Esophagus muscularis mucosa (tissue), 4 donors: ENCODE measurements around the gene LGALS3BP. TPM values are rescaled to one million over a fixed set of nuclear protein-coding genes. Genes with fewer than 3 reads are reported as not detected.

Experiments
- DNase-seq: peaks from one replicate; pipeline ENCODE4 v3.0.0-alpha.2; 2017; ENCODE audit errors: extremely low spot score
- H3K27ac ChIP-seq, 4 donors: fragments of 200-600 bp; sonication (generic); replicated peaks in 1 of 4; 1 replicate in 3 of 4; 2 replicates in 1 of 4; pipeline ENCODE4 v1.5.1; 2016 to 2019; ENCODE audit warnings: mild to moderate bottlenecking in 1 of 4
- H3K27me3 ChIP-seq, 4 donors: fragments of 200-600 bp; sonication (generic); one replicate each; pipeline versions ENCODE4 v1.5.1 to v1.6.0; 2016 to 2019
- H3K36me3 ChIP-seq, 4 donors: fragments of 200-600 bp; sonication (generic); one replicate each; pipeline ENCODE4 v1.5.1; 2016 to 2019
- H3K4me1 ChIP-seq, 4 donors: fragments of 200-600 bp; sonication (generic); one replicate each; pipeline ENCODE4 v1.5.1; 2016 to 2019
- H3K4me3 ChIP-seq, 4 donors: fragments of 200-600 bp; sonication (generic); 1 replicate in 2 of 4; 2 replicates in 2 of 4; pipeline ENCODE4 v1.5.1; 2016 to 2019; ENCODE audit warnings: mild to moderate bottlenecking in 4 of 4, moderate library complexity in 1 of 4
- H3K9me3 ChIP-seq, 4 donors: fragments of 200-600 bp; sonication (generic); 1 replicate in 3 of 4; 2 replicates in 1 of 4; pipeline ENCODE4 v1.5.1; 2016 to 2019
- EP300 ChIP-seq: sonication (generic); formaldehyde crosslinking; IDR thresholded peaks from one replicate; pipeline ENCODE4 v1.6.1; 2017; ENCODE audit warnings: antibody characterized with exemption
- POLR2A ChIP-seq: fragments of 450-650 bp; IDR thresholded peaks from one replicate; pipeline ENCODE4 v1.6.1; 2017; ENCODE audit warnings: antibody characterized with exemption, moderate library complexity, mild to moderate bottlenecking, low read depth
- POLR2AphosphoS5 ChIP-seq, 2 donors: sonication (generic); formaldehyde crosslinking; IDR thresholded peaks; one replicate each; pipeline ENCODE4 v1.6.1; 2017; ENCODE audit warnings: antibody characterized with exemption in 2 of 2
- WGBS: methylation state at CpG from one replicate; pipeline ENCODE4 v1.1.5; 2018; 5-methylcytosine and 5-hydroxymethylcytosine counted together
- intact Hi-C: fragments of 100-400 bp; cut with DNase I; formaldehyde crosslinking; loops from one replicate; pipeline ENCODE4 v1.15.1; 2023
- total RNA-seq, 4 donors: library from RNA; depleted of rRNA; stranded (reverse); fragments of >200 nt; gene quantifications; one replicate each; pipeline versions ENCODE4 v1.1.0 to v1.2.1, GENCODE V29; 2016
- TF ChIP-seq, protein P1 (sequence below), 3 experiments: fragments of 200-600 bp in 2 of 3; fragments of 450-650 bp in 1 of 3; sonication (generic) in 2 of 3; IDR thresholded peaks; one replicate each; pipeline ENCODE4 v1.5.1; 2017 to 2019; ENCODE audit warnings: antibody characterized with exemption in 3 of 3, mild to moderate bottlenecking in 2 of 3, moderate library complexity in 1 of 3

LGALS3BP gene
- total RNA-seq, 4 donors from 2014 or later: 106 to 284 (median 197) TPM

DNA sequence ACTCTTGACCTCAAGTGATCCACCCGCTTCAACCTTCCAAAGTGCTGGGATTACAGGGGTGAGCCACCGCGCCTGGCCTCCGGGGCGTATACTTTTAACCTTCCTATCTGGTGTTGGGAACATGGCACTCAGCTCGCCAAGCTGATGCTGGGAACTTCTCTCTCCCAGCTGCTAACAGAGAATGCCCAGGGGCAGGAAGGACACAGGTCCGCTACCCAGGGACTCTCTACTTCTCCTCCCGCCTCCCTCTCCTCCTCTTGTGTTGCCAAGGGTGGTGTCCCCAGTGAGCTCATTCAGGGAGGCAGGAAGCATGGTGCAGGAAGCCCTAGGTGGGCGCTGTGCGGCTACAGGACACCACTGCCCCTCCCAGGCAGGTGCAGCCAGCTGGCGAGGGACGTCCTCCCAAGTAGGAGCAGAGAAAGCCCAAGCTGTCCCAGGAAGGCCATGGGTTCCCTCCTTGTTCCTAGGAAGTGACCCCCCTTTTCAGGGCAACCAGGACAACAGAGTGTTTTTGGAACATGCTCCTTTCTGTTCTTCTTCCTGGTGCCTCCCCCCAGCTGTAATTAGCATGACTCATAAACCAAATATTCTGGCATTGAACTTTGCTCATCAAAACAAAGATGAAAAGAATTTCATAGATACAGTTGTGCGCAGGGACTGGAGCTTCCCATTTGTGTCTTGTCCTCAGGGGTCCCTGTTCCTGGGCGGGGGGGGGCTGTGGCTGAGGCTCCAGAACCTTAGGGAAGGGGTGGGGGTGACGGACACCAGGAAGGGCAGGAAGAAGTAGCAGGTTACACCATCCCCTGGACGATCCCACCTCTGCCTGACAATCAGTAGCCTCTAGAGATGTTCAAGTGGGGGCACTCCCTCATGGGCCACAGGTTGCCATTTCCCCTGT lies 46.9 kb upstream of the LGALS3BP start:
- H3K9me3 ChIP-seq: no peaks in the 10 kb centered on the region
- DNase-seq: no peak
- peaks cover 63 to 73% (median 66%) of the 10 kb centered on the region in 4 donors for H3K4me1 ChIP-seq
- H3K4me3 ChIP-seq: peak overlapping the region; percentile 16 to 79 (median 34)
- intact Hi-C loops: no loop called here
- H3K27ac ChIP-seq: peak overlapping the region; percentile 75 to 88 (median 78)
- H3K36me3 ChIP-seq: peaks cover 0 to 3% (median 0%) of the 10 kb centered on the region in 4 donors
- peak; percentile 63 to 75 for TF ChIP-seq POLR2AphosphoS5 (IDR thresholded peaks at IDR 0.05)
- no peak for TF ChIP-seq POLR2A
- TF ChIP-seq, protein P1, sequence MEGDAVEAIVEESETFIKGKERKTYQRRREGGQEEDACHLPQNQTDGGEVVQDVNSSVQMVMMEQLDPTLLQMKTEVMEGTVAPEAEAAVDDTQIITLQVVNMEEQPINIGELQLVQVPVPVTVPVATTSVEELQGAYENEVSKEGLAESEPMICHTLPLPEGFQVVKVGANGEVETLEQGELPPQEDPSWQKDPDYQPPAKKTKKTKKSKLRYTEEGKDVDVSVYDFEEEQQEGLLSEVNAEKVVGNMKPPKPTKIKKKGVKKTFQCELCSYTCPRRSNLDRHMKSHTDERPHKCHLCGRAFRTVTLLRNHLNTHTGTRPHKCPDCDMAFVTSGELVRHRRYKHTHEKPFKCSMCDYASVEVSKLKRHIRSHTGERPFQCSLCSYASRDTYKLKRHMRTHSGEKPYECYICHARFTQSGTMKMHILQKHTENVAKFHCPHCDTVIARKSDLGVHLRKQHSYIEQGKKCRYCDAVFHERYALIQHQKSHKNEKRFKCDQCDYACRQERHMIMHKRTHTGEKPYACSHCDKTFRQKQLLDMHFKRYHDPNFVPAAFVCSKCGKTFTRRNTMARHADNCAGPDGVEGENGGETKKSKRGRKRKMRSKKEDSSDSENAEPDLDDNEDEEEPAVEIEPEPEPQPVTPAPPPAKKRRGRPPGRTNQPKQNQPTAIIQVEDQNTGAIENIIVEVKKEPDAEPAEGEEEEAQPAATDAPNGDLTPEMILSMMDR (IDR thresholded peaks at IDR 0.05): no peak
- peak; percentile 45 for TF ChIP-seq EP300
- peaks cover 0 to 6% (median 0%) of the 10 kb centered on the region in 4 donors for H3K27me3 ChIP-seq
- 66% methylated on average over 11 of the region's 16 CpGs for WGBS

DNA sequence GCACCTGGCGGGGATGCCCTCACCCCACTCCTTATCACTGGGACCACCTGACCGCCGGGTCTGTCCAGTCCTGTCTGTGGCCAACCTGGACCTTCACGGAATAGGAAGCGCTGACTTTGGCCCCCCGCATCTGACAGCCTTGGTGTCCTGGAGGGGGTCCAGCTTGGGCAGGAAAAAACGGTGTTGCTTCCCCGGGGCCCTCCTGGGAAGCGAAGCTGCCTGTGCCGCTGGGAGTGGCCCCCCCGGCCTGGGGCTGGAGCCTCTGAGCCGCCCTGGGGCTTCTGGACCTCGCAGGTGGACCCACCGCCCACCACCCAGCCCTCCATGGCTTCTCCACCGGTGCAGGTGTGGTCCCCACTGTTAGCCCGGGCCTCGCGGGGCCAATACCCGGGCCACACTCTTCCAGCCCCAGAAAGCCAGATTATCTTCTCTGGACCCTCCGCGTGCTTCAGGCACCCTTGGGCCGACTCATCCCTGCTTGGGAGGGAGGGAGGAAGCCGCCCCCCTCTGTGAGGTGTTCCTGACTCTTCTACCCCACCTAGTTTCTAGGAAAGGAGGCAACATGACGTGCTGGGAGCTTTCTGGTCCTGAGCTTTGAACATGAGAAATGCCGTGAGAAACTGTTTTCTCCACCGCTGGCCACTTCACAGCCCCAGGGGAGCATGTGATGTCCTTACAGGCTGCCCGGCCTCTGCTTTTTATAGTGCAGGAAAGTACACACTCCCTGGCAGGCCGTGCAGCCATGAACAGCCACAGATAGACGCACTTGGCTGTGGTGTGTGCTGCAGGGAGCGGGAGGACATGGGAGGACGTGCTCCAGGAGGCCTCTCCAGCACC lies 45.4 kb upstream of the LGALS3BP start:
- peak overlapping the region; percentile 72 to 82 (median 79) for H3K4me3 ChIP-seq
- H3K9me3 ChIP-seq: no peaks in the 10 kb centered on the region
- H3K27me3 ChIP-seq: peaks cover 0 to 6% (median 0%) of the 10 kb centered on the region in 4 donors
- WGBS: 54% methylated on average over 22 of the region's 31 CpGs
- TF ChIP-seq POLR2A (no peak), POLR2AphosphoS5 (IDR thresholded peaks at IDR 0.05) (peak; percentile 66 to 69), EP300 (no peak)
- TF ChIP-seq, protein P1 (IDR thresholded peaks at IDR 0.05): no peak
- intact Hi-C loops: no loop called here
- peaks cover 0 to 3% (median 0%) of the 10 kb centered on the region in 4 donors for H3K36me3 ChIP-seq
- no peak for DNase-seq
- peaks cover 78 to 88% (median 80%) of the 10 kb centered on the region in 4 donors for H3K4me1 ChIP-seq
- H3K27ac ChIP-seq: peak overlapping the region; percentile 75 to 88 (median 78)

DNA sequence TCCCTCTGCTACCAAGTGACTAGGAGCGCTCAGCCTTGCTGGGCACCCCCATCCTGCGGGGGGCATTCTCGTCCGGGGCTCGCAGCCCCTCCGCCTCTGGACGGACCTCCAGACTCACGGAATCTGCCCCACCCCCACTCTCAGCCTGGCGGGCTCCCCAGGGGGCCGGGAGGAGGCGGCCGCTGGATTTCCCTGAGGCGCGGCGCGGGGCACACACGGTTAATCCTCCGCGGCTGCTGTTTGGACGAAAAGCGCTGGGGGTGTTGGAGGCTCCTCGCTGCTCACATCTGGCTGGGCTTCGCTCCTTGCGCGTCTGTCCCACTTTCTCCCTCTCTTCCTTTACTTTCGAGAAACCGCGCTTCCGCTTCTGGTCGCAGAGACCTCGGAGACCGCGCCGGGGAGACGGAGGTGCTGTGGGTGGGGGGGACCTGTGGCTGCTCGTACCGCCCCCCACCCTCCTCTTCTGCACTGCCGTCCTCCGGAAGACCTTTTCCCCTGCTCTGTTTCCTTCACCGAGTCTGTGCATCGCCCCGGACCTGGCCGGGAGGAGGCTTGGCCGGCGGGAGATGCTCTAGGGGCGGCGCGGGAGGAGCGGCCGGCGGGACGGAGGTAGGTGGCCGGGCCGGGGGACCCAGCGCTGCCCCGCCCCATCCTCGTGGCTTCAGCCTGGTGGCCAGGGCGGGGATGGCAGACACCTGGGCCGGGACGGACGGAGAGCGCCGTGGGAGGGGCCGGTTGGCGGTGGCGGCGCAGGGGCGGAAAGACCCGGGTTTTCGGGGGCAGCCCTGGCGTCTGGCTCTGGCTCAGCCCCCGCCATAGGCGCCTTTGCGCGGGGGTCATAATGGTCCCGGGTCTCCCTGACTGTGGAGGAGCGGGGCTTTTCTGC lies 44.4 kb upstream of the LGALS3BP start, which contains the start of gene C1QTNF1:
TSS of gene C1QTNF1 (plus strand) at position 284 of the 886 bp plus-strand sequence. CDS start 19,800 bp downstream, outside the sequence.
- H3K4me1 ChIP-seq: peaks cover 84 to 91% (median 89%) of the 10 kb centered on the region in 4 donors
- peaks cover 0 to 6% (median 0%) of the 10 kb centered on the region in 4 donors for H3K27me3 ChIP-seq
- peak within 1 kb of the TSS; percentile 75 to 88 (median 78) for H3K27ac ChIP-seq
- TF ChIP-seq, protein P1 (IDR thresholded peaks at IDR 0.05): peak; percentile 17 to 57 (median 46)
- TF ChIP-seq EP300 (no peak), POLR2AphosphoS5 (IDR thresholded peaks at IDR 0.05) (peak; percentile 45 to 62)
- H3K9me3 ChIP-seq: no peaks in the 10 kb centered on the region
- no peaks in the 10 kb centered on the region for H3K36me3 ChIP-seq
- no peak for DNase-seq
- 2% methylated on average over 46 of the region's 77 CpGs for WGBS
- intact Hi-C loops: no loop called here
- peak within 1 kb of the TSS; percentile 72 to 82 (median 79) for H3K4me3 ChIP-seq

DNA sequence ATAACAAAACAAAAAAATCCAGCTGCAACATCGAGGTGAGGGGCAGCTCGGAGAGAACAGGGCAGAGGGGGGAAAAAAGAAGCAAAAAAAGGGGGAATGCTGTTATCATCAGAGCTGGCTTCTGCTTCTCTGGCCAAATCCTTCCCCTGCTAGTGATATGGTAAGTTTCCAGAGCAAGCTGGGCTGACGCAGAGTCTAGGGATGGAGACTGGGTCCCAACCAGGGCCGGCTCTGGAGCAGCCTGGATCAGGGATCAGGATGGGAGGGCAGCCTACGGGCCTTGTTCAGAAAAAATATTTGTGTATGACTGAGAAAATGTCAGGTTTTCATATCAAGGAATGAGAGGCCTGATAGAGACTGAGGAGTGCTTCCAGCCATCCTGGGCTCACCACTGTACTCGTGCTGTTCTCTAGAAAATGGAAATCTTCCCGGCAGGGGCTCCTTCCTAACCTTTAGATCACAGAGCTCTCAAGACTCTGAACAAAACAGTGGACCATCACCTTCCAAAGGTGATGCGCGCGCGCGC lies 43.5 kb upstream of the LGALS3BP start:
- Histone ChIP-seq H3K27me3 (peaks cover 0 to 6% (median 0%) of the 10 kb centered on the region in 4 donors), H3K9me3 (no peaks in the 10 kb centered on the region), H3K36me3 (no peaks in the 10 kb centered on the region), H3K4me3 (peak overlapping the region; percentile 72 to 82 (median 79)), H3K4me1 (peaks cover 77 to 87% (median 85%) of the 10 kb centered on the region in 4 donors), H3K27ac (peak overlapping the region; percentile 75 to 88 (median 78))
- intact Hi-C loops: no loop called here
- TF ChIP-seq POLR2AphosphoS5 (IDR thresholded peaks at IDR 0.05) (no peak), POLR2A (no peak), EP300 (no peak)
- TF ChIP-seq, protein P1 (IDR thresholded peaks at IDR 0.05): no peak
- 75% methylated on average over 12 of the region's 12 CpGs for WGBS
- no peak for DNase-seq
